IMR-90 (cell line): ENCODE measurements around the gene TMEM52. TPM values are rescaled to one million over a fixed set of nuclear protein-coding genes. Genes with fewer than 3 reads are reported as not detected.

Source experiments
- CHD1 ChIP-seq: IDR thresholded peaks from 2 replicates; pipeline ENCODE4 v1.6.1; 2012; ENCODE audit warnings: low read depth, low read length, improper control_type of control experiment
- ELK1 ChIP-seq: fragments of 150-350 bp; IDR thresholded peaks from 2 replicates; pipeline ENCODE4 v1.6.1; 2016; ENCODE audit warnings: low read depth, mild to moderate bottlenecking, low read length, moderate library complexity, borderline replicate concordance
- FOS ChIP-seq: fragments of 150-350 bp; IDR thresholded peaks from 2 replicates; pipeline ENCODE4 v1.6.1; 2016; ENCODE audit warnings: low read depth, low read length
- MAZ ChIP-seq: IDR thresholded peaks from 2 replicates; pipeline ENCODE4 v1.6.1; 2012; ENCODE audit warnings: low read depth, mild to moderate bottlenecking, low read length, improper control_type of control experiment, moderate library complexity, borderline replicate concordance
- POLR2A ChIP-seq: IDR thresholded peaks from 2 replicates; pipeline ENCODE4 v1.6.1; 2012; ENCODE audit warnings: mild to moderate bottlenecking, low read depth, low read length
- RAD21 ChIP-seq: IDR thresholded peaks from 2 replicates; pipeline ENCODE4 v1.6.1; 2012; ENCODE audit warnings: low read length, improper control_type of control experiment
- RCOR1 ChIP-seq: IDR thresholded peaks from 2 replicates; pipeline ENCODE4 v1.6.1; 2012; ENCODE audit warnings: mild to moderate bottlenecking, low read length, improper control_type of control experiment; ENCODE audit not compliant: insufficient replicate concordance
- polyA plus RNA-seq, 3 experiments: library from polyadenylated mRNA; depleted of rRNA; stranded (reverse); fragments of >200 nt; gene quantifications; 2 replicates each; pipeline ENCODE4 v1.2.3, GENCODE V29; 2012; ENCODE audit warnings: low replicate concordance in 1 of 3
- total RNA-seq: library from RNA; depleted of rRNA; stranded (reverse); fragments of >200 nt; gene quantifications from 2 replicates; pipeline ENCODE4 v1.2.3, GENCODE V29; 2012

TMEM52 gene
- total and polyA plus RNA-seq, 2 of the 4 experiments (the other 2 are of a cell fraction) = 0.54 to 1.3 TPM

GRCh38 chr1:1941868-1942752 lies 23.0 kb upstream of the TMEM52 start (continued):
- TF ChIP-seq ELK1 = no peak
- no peak for TF ChIP-seq POLR2A
- no peak for TF ChIP-seq MAZ
- TF ChIP-seq RCOR1 = no peak
- TF ChIP-seq CHD1 = no peak
- TF ChIP-seq FOS = no peak
- TF ChIP-seq RAD21 = no peak
